Natural killer cell treated with Interleukin-12 subunit alpha and Interleukin-12 subunit beta and Interleukin-15 and Interleukin-18, amount 100 ng/mL, for 72 hours (primary cell): ENCODE results near the gene CCNL2. TPM values are rescaled to one million over a fixed set of nuclear protein-coding genes. Genes with fewer than 3 reads are reported as not detected.
A peak's percentile ranks its signal among the peaks of the same experiment; 100 is the strongest.
"Not testable (repeated sequence)": the region's sequence is repeated elsewhere in the genome, so short reads cannot be mapped to it uniquely, and the experiment has no call there.

Source experiments
- ATAC-seq, 2 donors: fragments of 150-1000 bp; cut with Tn5 transposase in 1 of 2; sonication (Bioruptor Pico), chemical (Tn5 transposase) in 1 of 2; 2 replicates each; pipeline ENCODE4 v1.10.0; 2021
- DNase-seq: peaks from one replicate; pipeline ENCODE4 v3.0.0; 2022; ENCODE audit warnings: low spot score
- H3K27ac Mint-ChIP-seq, 2 donors: 1 replicate in 1 of 2; 2 replicates in 1 of 2; pipeline ENCODE4 v1.8.0; 2022; ENCODE audit warnings: mixed read lengths in 2 of 2, mild to moderate bottlenecking in 1 of 2, moderate library complexity in 1 of 2
- H3K27me3 Mint-ChIP-seq, 2 donors: 1 replicate in 1 of 2; 2 replicates in 1 of 2; pipeline ENCODE4 v1.8.0; 2022; ENCODE audit warnings: mixed read lengths in 2 of 2
- H3K36me3 Mint-ChIP-seq: one replicate; pipeline ENCODE4 v1.8.0; 2022; ENCODE audit warnings: mixed read lengths
- H3K4me1 Mint-ChIP-seq, 2 donors: 1 replicate in 1 of 2; 2 replicates in 1 of 2; pipeline ENCODE4 v1.8.0; 2022; ENCODE audit warnings: low read depth in 2 of 2, mixed read lengths in 2 of 2, mild to moderate bottlenecking in 1 of 2
- H3K4me3 Mint-ChIP-seq: one replicate; pipeline ENCODE4 v1.8.0; 2022; ENCODE audit warnings: mixed read lengths
- H3K9me3 Mint-ChIP-seq: 2 replicates; pipeline ENCODE4 v1.8.0; 2022; ENCODE audit warnings: mixed read lengths
- total RNA-seq, 2 donors: library from RNA; stranded (reverse); gene quantifications; one replicate each; pipeline ENCODE4 v1.2.3, GENCODE V29; 2022

Gene CCNL2
- total RNA-seq, 2 donors from 2014 or later: 124 to 196 TPM

- Mint-ChIP-seq H3K36me3 (no peaks in the 10 kb centered on the region), H3K4me3 (peak within 1 kb of the TSS; percentile 57), H3K9me3 (no peaks in the 10 kb centered on the region), H3K27me3 (peaks cover 0 to 6% of the 10 kb centered on the region in 2 donors), H3K27ac (no peak within 1 kb of the TSS), H3K4me1 (peaks cover 0 to 3% of the 10 kb centered on the region in 2 donors)
- peak; percentile 78 for DNase-seq
- ATAC-seq: peak; percentile 80 to 91
Observed at GRCh38 chr1:1435106-1435903, 36.2 kb upstream of the CCNL2 start, which contains the start of gene VWA1. TSS of gene VWA1 (plus strand) at chr1:1435690. CDS start at chr1:1435749, 59 bp downstream.

GRCh38 chr1:1434824-1435105, 35.6 kb upstream of the CCNL2 start:
- no peak for ATAC-seq
- DNase-seq: peak; percentile 38
- H3K9me3 Mint-ChIP-seq: no peaks in the 10 kb centered on the region
- peaks cover 0 to 3% of the 10 kb centered on the region in 2 donors for H3K4me1 Mint-ChIP-seq
- no peaks in the 10 kb centered on the region for H3K36me3 Mint-ChIP-seq
- peaks cover 0 to 10% of the 10 kb centered on the region in 2 donors for H3K27me3 Mint-ChIP-seq
- H3K4me3 Mint-ChIP-seq: no peak overlapping the region
- no peak overlapping the region for H3K27ac Mint-ChIP-seq

GRCh38 chr1:1434131-1434823, 35.1 kb upstream of the CCNL2 start:
- Mint-ChIP-seq H3K4me3 (no peak overlapping the region), H3K9me3 (no peaks in the 10 kb centered on the region), H3K27ac (no peak overlapping the region), H3K27me3 (peaks cover 0 to 12% of the 10 kb centered on the region in 2 donors), H3K36me3 (no peaks in the 10 kb centered on the region), H3K4me1 (peaks cover 0 to 3% of the 10 kb centered on the region in 2 donors)
- ATAC-seq (no peak), DNase-seq (peak; percentile 49)

- peak; percentile 54 for DNase-seq
- no peak overlapping the region for H3K4me3 Mint-ChIP-seq
- no peak overlapping the region for H3K27ac Mint-ChIP-seq
Observed at GRCh38 chr1:1433804-1434130, 34.6 kb upstream of the CCNL2 start.

GRCh38 chr1:1432951-1433803, 34.0 kb upstream of the CCNL2 start:
- DNase-seq: peak; percentile 59
- Mint-ChIP-seq H3K27ac (no peak overlapping the region), H3K27me3 (peaks cover 0 to 15% of the 10 kb centered on the region in 2 donors), H3K36me3 (no peaks in the 10 kb centered on the region), H3K4me1 (peaks cover 0 to 7% of the 10 kb centered on the region in 2 donors), H3K4me3 (no peak overlapping the region), H3K9me3 (no peaks in the 10 kb centered on the region)
- no peak for ATAC-seq

More at GRCh38 chr1:1433804-1434130, 34.6 kb upstream of the CCNL2 start:
- peaks cover 0 to 12% of the 10 kb centered on the region in 2 donors for H3K27me3 Mint-ChIP-seq
- H3K9me3 Mint-ChIP-seq: no peaks in the 10 kb centered on the region
- H3K4me1 Mint-ChIP-seq: peaks cover 0 to 3% of the 10 kb centered on the region in 2 donors
- peak in 1 of 2 donors; percentile 5 for ATAC-seq
- H3K36me3 Mint-ChIP-seq: no peaks in the 10 kb centered on the region

GRCh38 chr1:1432274-1432950, 33.3 kb upstream of the CCNL2 start:
- no peak overlapping the region for H3K27ac Mint-ChIP-seq
- no peak for ATAC-seq
- no peaks in the 10 kb centered on the region for H3K36me3 Mint-ChIP-seq
- no peaks in the 10 kb centered on the region for H3K9me3 Mint-ChIP-seq
- DNase-seq: peak; percentile 58
- H3K4me1 Mint-ChIP-seq: peaks cover 0 to 7% of the 10 kb centered on the region in 2 donors
- H3K4me3 Mint-ChIP-seq: no peak overlapping the region
- peaks cover 0 to 15% of the 10 kb centered on the region in 2 donors for H3K27me3 Mint-ChIP-seq

- H3K27ac Mint-ChIP-seq: no peak overlapping the region
- H3K4me1 Mint-ChIP-seq: peaks cover 0 to 7% of the 10 kb centered on the region in 2 donors
- ATAC-seq (no peak), DNase-seq (no peak)
- H3K4me3 Mint-ChIP-seq: no peak overlapping the region
- H3K9me3 Mint-ChIP-seq: no peaks in the 10 kb centered on the region
- H3K36me3 Mint-ChIP-seq: no peaks in the 10 kb centered on the region
- peaks cover 0 to 15% of the 10 kb centered on the region in 2 donors for H3K27me3 Mint-ChIP-seq
Observed at GRCh38 chr1:1431845-1432273, 32.7 kb upstream of the CCNL2 start.

GRCh38 chr1:1430992-1431844, 32.1 kb upstream of the CCNL2 start:
- Mint-ChIP-seq H3K9me3 (no peaks in the 10 kb centered on the region), H3K4me3 (no peak overlapping the region), H3K27ac (no peak overlapping the region), H3K27me3 (peaks cover 0 to 15% of the 10 kb centered on the region in 2 donors), H3K36me3 (no peaks in the 10 kb centered on the region), H3K4me1 (peaks cover 0 to 5% of the 10 kb centered on the region in 2 donors)
- ATAC-seq: no peak
- no peak for DNase-seq

GRCh38 chr1:1430114-1430982, 31.2 kb upstream of the CCNL2 start:
- H3K4me3 Mint-ChIP-seq: no peak overlapping the region
- H3K36me3 Mint-ChIP-seq: no peaks in the 10 kb centered on the region
- no peak overlapping the region for H3K27ac Mint-ChIP-seq
- peaks cover 0 to 15% of the 10 kb centered on the region in 2 donors for H3K27me3 Mint-ChIP-seq
- H3K4me1 Mint-ChIP-seq: peaks cover 0 to 4% of the 10 kb centered on the region in 2 donors
- no peaks in the 10 kb centered on the region for H3K9me3 Mint-ChIP-seq
- DNase-seq (peak; percentile 47), ATAC-seq (no peak)

- Mint-ChIP-seq H3K27me3 (peaks cover 0 to 12% of the 10 kb centered on the region in 2 donors), H3K4me3 (no peak overlapping the region), H3K4me1 (peaks cover 0 to 4% of the 10 kb centered on the region in 2 donors), H3K27ac (no peak overlapping the region), H3K9me3 (no peaks in the 10 kb centered on the region), H3K36me3 (no peaks in the 10 kb centered on the region)
- ATAC-seq: no peak
- peak; percentile 47 for DNase-seq
Observed at GRCh38 chr1:1429671-1430073, 30.5 kb upstream of the CCNL2 start.

- not testable (repeated sequence) for ATAC-seq, H3K4me3 Mint-ChIP-seq, H3K9me3 Mint-ChIP-seq, H3K36me3 Mint-ChIP-seq, H3K4me1 Mint-ChIP-seq
- peak overlapping the region in 1 of 2 donors; percentile 79 for H3K27ac Mint-ChIP-seq
- DNase-seq: peak; percentile 8
- H3K27me3 Mint-ChIP-seq: peaks cover 0 to 12% of the 10 kb centered on the region in 2 donors
Observed at GRCh38 chr1:1428967-1429366, 29.8 kb upstream of the CCNL2 start.

- H3K36me3 Mint-ChIP-seq: no peaks in the 10 kb centered on the region
- peaks cover 0 to 5% of the 10 kb centered on the region in 2 donors for H3K4me1 Mint-ChIP-seq
- DNase-seq (peak; percentile 15), ATAC-seq (no peak)
- no peaks in the 10 kb centered on the region for H3K9me3 Mint-ChIP-seq
- H3K27ac Mint-ChIP-seq: peak overlapping the region in 1 of 2 donors; percentile 79
- peak overlapping the region; percentile 5 for H3K4me3 Mint-ChIP-seq
- H3K27me3 Mint-ChIP-seq: peaks cover 0 to 13% of the 10 kb centered on the region in 2 donors
Observed at GRCh38 chr1:1428174-1428573, 29.0 kb upstream of the CCNL2 start.
